ENCODE results near the gene ZNF155.

ZNF155 gene

DNA sequence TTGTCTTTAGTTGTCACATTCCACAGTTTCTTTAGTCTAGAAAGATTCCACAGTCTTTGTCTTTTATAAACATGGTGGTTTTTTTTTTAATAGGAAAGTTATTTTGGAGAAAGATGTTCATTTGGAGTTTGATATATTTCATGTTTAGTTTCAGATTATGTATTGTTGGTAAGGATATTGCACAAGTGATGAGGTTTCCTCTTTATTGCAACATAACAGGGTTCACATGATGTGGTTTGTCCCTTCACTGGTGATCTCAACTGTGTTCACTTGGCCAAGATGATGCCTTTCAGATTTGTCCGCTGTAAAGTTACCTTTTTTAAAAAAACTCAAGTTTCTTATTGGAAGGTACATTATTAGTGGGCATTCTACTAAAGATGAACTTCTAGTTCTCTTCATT, 22.0 kb downstream of the ZNF155 start:
- DNase-seq, result no peak

DNA sequence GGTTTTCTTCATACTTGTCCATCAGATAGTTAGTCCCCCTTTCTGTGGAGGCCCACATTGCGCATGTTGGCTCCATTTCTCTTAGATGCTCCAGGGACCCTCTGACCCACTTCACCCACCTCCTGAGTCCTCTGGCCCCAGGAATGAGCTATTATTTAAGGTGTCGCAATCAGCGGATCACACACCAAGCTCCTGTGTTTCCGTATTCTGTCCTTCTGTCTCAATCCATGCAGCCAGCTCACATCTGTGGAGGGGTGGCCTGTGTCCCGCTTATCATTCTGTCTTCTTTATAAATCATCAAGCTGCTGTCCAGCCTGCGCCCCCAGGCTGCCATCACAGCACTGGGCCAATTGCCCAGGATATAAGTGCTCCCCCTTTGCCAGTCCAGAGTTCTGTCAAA, 23.5 kb downstream of the ZNF155 start:
- DNase-seq, result no peak

DNA sequence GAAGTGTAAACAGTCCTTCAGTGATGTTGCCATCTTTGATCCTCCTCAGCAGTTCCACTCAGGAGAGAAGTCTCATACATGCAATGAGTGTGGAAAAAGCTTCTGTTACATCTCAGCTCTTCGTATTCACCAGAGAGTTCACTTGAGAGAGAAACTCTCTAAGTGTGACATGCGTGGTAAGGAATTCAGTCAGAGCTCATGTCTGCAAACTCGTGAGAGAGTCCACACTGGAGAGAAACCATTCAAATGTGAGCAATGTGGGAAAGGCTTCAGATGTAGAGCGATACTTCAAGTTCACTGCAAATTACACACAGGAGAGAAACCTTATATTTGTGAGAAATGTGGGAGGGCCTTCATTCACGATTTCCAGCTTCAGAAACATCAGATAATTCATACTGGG, 26.5 kb downstream of the ZNF155 start:
- DNase-seq, result no peak

DNA sequence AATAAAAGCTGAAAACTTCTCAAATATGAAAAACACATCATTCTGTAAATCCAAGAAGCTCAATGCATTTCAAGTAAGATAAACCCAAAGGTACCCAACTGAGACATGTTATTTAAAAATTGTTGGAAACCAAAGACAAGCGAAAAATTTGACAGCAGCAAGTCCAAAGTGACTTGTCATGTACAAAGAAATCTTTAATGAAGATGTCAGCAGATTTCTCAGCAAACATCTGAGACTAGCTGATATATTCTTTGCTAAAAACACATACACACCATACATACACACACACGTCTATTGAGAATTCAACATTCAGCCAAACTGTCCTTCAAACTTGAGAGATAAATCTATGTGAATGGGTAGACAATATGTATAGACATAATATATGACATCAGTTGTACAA, 35.5 kb downstream of the ZNF155 start:
- no peak for DNase-seq

DNA sequence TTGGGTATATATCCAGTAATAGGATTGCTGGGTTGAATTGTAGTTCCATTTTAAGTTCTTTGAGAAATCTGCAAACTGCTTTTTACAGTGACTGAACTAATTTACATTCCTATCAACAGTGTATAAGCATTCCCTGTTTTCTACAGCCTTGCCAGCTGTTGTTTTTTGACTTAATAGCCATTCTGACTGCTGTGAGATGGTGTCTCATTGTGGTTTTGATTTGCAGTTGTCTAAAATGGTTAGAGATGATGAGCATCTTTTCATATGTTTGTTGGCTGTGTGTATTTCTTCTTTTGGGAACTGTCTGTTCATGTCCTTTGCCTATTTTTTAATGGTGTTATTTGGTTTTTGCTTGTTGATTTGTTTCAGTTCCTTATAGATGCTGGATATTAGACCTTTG, 37.2 kb downstream of the ZNF155 start:
- DNase-seq, result no peak

DNA sequence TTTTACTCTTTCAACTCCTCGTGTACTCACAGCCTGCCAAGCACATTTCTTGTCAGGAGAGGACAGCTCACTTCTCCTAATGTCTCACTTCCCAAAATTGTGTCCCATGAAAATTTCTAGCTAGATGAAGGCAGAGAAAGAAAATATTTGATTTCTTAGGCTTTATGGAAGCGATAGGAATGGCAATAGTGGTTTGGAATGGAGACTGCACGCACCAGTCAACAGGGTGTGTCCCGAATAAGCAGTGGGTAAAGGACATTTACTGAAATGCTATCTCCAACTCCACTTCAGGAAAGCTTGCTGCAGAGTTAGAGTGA, 40.9 kb downstream of the ZNF155 start:
- DNase-seq, result no peak

DNA sequence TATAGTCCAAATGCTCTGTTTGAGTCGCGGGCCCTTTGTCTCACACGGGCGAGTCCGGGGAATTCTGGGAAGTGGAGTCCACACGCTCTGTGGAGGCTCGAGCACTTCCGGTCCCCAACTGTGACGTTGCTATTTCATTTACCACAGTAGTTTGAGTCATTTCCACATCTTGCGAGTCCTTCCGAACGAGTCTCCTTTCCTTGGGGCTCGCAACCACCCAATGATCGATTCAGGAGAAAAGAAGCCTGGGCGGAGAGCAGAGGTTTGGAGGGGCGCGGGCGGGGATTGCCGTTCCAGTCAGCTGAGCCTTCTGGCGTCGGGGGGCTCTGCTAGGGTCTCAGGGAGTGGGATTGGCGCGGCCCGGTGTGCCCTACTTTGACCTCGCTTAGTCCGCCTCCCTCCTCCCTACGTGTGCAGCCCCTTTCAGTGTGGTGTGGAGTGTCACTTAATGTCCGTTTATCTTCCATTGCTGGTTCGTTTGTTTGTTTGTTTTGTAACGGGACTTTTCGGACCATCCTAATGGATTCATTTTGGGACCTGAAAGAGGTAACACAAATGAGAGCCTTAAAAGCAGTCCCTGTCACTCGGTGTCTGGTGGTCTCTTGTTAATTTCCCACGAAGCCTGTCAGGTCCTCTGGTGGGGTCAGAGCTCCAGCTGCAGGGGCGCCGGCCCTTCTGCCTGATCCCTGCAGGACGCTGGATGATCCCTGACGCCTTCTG, 41.4 kb downstream of the ZNF155 start, which contains the start of gene ZNF222:
ZNF222 (plus strand) TSS at position 163 of the 720 bp plus-strand sequence; CDS start at position 221, 58 bp downstream.
- peak; percentile 46 to 74 for DNase-seq

DNA sequence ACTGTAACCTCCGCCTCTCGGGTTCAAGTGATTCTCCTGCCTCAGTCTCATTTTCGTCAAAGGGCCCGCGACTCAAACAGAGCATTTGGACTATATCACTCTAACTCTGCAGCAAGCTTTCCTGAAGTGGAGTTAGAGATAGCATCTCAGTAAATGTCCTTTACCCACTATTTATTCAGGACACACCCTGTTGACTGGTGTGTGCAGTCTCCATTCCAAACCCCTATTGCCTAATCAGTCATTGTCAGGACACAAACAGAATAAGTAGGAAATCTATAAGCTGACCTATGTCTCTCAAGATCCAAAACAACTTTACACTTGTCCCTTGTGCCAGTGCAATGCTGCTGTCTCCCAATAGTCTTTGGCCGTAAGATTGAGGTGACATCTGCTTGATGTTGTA, 42.6 kb downstream of the ZNF155 start:
- DNase-seq, result no peak

DNA sequence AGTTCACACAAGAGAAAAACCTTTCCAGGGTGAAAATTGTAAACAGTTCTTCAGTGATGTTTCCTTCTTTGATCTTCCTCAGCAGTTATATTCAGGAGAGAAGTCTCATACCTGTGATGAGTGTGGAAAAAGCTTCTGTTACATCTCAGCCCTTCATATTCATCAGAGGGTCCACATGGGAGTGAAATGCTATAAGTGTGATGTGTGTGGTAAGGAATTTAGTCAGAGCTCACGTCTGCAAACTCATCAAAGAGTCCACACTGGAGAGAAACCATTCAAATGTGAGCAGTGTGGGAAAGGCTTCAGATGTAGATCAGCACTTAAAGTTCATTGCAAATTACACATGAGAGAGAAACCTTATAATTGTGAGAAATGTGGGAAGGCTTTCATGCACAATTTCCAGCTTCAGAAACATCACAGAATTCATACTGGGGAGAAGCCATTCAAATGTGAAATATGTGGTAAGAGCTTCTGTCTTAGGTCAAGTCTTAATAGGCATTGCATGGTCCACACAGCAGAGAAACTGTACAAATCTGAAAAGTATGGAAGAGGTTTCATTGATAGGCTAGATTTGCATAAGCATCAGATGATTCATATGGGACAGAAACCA, 48.1 kb downstream of the ZNF155 start:
- no peak for DNase-seq

DNA sequence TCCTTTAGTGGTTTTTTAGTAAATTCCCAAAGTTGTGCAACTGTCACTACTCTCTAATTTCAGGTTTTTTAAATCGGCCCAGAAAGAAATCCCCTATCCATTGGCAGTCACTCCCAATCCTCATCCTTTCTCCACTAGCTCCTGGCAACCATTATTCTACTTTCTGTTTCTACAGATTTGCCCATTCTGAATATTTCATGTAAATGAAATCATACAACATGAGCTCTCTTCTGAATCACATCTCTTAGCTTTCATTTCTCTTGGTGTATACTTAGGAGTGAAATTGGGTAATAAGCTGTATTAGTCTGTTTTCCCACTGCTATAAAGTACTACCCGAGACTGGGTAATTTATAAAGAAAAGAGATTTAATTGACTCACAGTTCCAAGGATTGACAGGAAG, 58.2 kb downstream of the ZNF155 start:
- DNase-seq, result no peak
